Measurements from ENCODE around the gene PNCK.

The PNCK gene

GRCh38 chrX:153635788-153636668 is 37.6 kb downstream of the PNCK start:
- FAIRE-seq: no peak
- no peak for TF ChIP-seq POLR2A (IDR thresholded peaks at IDR 0.05; ENCODE audit: low read depth, low read length)
- no peak for TF ChIP-seq SPI1 (IDR thresholded peaks at IDR 0.05; ENCODE audit: low read depth, low read length)
- TF ChIP-seq PAX5 (IDR thresholded peaks at IDR 0.05; ENCODE audit: insufficient read depth, low read length, severe bottlenecking): no peak
- TF ChIP-seq POU2F2 (IDR thresholded peaks at IDR 0.05; ENCODE audit: low read depth, low read length): no peak
- TF ChIP-seq POLR2AphosphoS5 (IDR thresholded peaks at IDR 0.05; ENCODE audit: low read depth, low read length): no peak
- TF ChIP-seq TAF1 (IDR thresholded peaks at IDR 0.05; ENCODE audit: low read depth, low read length): no peak
- DNase-seq (ENCODE audit: insufficient read length, low spot score): no peak

DNA sequence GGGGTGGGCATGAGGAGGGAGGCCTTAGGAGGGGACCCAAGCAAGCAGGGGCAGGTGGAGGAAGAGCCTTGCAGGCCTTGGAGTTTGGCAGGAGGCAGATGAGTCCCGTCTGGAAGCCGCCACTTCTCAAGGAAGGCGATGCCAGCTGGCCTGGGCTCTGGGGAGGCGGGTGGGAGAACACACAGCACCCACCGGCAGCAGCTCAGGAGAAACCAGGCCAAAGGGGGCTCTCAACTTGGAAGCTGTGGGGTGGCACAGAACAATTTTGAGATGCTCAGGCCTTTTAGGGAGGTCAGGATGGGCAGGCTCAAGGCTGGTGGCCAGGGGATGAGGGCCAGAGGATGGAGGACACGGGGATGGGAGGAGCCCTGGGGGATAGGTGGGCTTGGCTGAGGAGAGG is 38.2 kb downstream of the PNCK start:
- TF ChIP-seq POLR2AphosphoS5 (IDR thresholded peaks at IDR 0.05; ENCODE audit: low read depth, low read length): no peak
- TF ChIP-seq SPI1 (IDR thresholded peaks at IDR 0.05; ENCODE audit: low read depth, low read length): no peak
- no peak for TF ChIP-seq TAF1 (IDR thresholded peaks at IDR 0.05; ENCODE audit: low read depth, low read length)
- no peak for TF ChIP-seq POU2F2 (IDR thresholded peaks at IDR 0.05; ENCODE audit: low read depth, low read length)
- no peak for TF ChIP-seq POLR2A (IDR thresholded peaks at IDR 0.05; ENCODE audit: low read depth, low read length)
- no peak for TF ChIP-seq PAX5 (IDR thresholded peaks at IDR 0.05; ENCODE audit: insufficient read depth, low read length, severe bottlenecking)
- FAIRE-seq: no peak
- no peak for DNase-seq (ENCODE audit: insufficient read length, low spot score)

DNA sequence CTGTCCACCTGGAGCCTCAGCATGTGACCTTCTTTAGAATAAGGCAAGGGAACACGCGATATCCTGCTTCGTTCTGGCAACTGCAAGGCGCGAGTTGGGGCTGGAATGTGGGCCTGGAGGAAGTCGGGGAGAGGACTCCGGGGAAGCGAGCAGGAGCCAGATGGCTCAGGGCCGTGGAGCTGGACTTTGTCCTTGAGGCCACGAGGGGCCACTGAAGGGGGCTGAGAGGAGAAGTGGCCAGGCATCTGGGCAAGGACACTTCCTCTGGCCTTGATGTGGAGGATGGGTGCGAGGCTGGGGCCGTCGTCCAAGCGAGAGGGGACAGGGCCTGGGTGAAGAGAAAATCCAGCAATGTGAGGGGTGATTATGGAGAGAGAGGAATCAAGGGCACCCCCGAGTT is 38.8 kb downstream of the PNCK start:
- FAIRE-seq: no peak
- no peak for DNase-seq (ENCODE audit: insufficient read length, low spot score)
- TF ChIP-seq POLR2A (IDR thresholded peaks at IDR 0.05; ENCODE audit: low read depth, low read length): no peak
- no peak for TF ChIP-seq POU2F2 (IDR thresholded peaks at IDR 0.05; ENCODE audit: low read depth, low read length)
- no peak for TF ChIP-seq TAF1 (IDR thresholded peaks at IDR 0.05; ENCODE audit: low read depth, low read length)
- no peak for TF ChIP-seq POLR2AphosphoS5 (IDR thresholded peaks at IDR 0.05; ENCODE audit: low read depth, low read length)

- DNase-seq (ENCODE audit: insufficient read length, low spot score) (no peak), FAIRE-seq (no peak)
- TF ChIP-seq POLR2A (IDR thresholded peaks at IDR 0.05; ENCODE audit: low read depth, low read length) (no peak), POLR2AphosphoS5 (IDR thresholded peaks at IDR 0.05; ENCODE audit: low read depth, low read length) (no peak), SPI1 (IDR thresholded peaks at IDR 0.05; ENCODE audit: low read depth, low read length) (no peak), TAF1 (IDR thresholded peaks at IDR 0.05; ENCODE audit: low read depth, low read length) (no peak), POU2F2 (IDR thresholded peaks at IDR 0.05; ENCODE audit: low read depth, low read length) (no peak), PAX5 (IDR thresholded peaks at IDR 0.05; ENCODE audit: insufficient read depth, low read length, severe bottlenecking) (no peak)
Observed at GRCh38 chrX:153634236-153634635, 39.4 kb downstream of the PNCK start.

DNA sequence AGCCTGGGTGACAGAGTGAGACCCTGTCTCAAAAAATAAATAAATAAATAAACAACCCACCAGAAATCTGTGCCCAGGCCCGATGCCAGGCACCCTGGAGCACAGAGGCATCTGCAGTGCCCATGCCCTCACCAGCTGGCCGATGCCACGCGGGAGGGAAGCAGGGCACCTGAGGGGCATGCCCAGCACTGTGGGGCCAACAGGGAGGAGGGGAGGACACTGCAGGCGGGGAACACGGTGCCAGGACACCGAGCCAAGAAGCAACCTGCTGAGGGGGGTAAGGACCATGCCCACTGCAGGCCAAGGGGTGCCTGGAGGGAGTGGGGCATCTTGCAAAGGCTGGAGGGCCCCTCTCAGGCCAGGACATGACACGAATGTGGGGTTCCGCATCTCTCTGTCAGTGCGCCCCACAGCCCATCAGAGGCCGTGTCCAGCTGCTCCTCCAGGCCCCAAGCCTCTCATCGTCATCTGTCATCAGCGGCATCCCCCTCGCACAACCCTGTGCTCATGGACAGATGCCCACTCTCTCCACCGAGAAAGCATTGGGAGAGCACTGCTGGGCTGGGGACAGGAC is 39.9 kb downstream of the PNCK start:
- FAIRE-seq (no peak), DNase-seq (ENCODE audit: insufficient read length, low spot score) (no peak)
- TF ChIP-seq SPI1 (IDR thresholded peaks at IDR 0.05; ENCODE audit: low read depth, low read length): no peak

DNA sequence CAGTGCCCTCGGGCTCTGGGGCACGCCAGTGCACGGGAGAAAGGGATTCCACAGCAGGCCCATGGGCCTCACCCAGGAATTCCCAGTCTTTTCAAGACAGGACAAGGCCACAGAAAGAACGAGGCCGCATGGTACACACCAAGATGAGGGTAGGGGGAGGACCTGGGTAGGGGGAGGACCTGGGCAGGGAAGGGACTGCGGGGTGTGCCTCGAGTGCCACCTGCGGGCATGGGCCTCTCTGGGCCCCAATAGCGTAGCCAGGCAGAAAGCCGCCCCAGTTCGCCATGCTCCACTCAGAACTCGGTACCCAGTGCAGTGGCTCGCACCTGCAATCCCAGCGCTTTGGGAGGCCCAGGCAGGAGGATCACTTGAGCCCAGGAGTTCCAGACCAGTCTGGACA is 40.6 kb downstream of the PNCK start:
- FAIRE-seq: no peak
- TF ChIP-seq POU2F2 (IDR thresholded peaks at IDR 0.05; ENCODE audit: low read depth, low read length) (no peak), SPI1 (IDR thresholded peaks at IDR 0.05; ENCODE audit: low read depth, low read length) (no peak), PAX5 (IDR thresholded peaks at IDR 0.05; ENCODE audit: insufficient read depth, low read length, severe bottlenecking) (no peak), TAF1 (IDR thresholded peaks at IDR 0.05; ENCODE audit: low read depth, low read length) (no peak), POLR2AphosphoS5 (IDR thresholded peaks at IDR 0.05; ENCODE audit: low read depth, low read length) (no peak), POLR2A (IDR thresholded peaks at IDR 0.05; ENCODE audit: low read depth, low read length) (no peak)
- DNase-seq (ENCODE audit: insufficient read length, low spot score): no peak

DNA sequence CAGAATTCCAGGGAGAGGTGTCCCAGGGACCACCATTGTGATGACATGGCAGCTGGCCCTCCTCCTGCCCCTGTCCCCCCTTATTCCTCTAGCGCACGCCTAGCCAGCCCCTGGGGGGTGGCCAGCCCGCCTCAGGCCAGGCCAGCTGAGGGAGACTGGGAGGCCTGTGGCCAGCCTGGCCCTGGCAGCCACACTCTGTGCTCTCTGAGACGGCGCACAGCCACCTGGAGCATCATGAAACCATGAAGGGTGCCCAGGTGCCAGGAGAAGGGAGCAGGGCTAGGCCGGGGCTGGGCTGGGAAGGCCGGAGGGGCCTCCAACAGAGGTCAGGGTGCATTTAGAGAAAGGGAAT is 41.0 kb downstream of the PNCK start:
- TF ChIP-seq POU2F2 (IDR thresholded peaks at IDR 0.05; ENCODE audit: low read depth, low read length): no peak
- TF ChIP-seq POLR2A (IDR thresholded peaks at IDR 0.05; ENCODE audit: low read depth, low read length): no peak
- TF ChIP-seq PAX5 (IDR thresholded peaks at IDR 0.05; ENCODE audit: insufficient read depth, low read length, severe bottlenecking): no peak
- no peak for TF ChIP-seq SPI1 (IDR thresholded peaks at IDR 0.05; ENCODE audit: low read depth, low read length)
- no peak for TF ChIP-seq TAF1 (IDR thresholded peaks at IDR 0.05; ENCODE audit: low read depth, low read length)
- no peak for TF ChIP-seq POLR2AphosphoS5 (IDR thresholded peaks at IDR 0.05; ENCODE audit: low read depth, low read length)
- no peak for FAIRE-seq
- DNase-seq (ENCODE audit: insufficient read length, low spot score): no peak

GRCh38 chrX:153631907-153632594 is 41.6 kb downstream of the PNCK start:
- TF ChIP-seq POLR2A (IDR thresholded peaks at IDR 0.05; ENCODE audit: low read depth, low read length) (no peak), POLR2AphosphoS5 (IDR thresholded peaks at IDR 0.05; ENCODE audit: low read depth, low read length) (no peak), TAF1 (IDR thresholded peaks at IDR 0.05; ENCODE audit: low read depth, low read length) (no peak), POU2F2 (IDR thresholded peaks at IDR 0.05; ENCODE audit: low read depth, low read length) (no peak), SPI1 (IDR thresholded peaks at IDR 0.05; ENCODE audit: low read depth, low read length) (no peak), PAX5 (IDR thresholded peaks at IDR 0.05; ENCODE audit: insufficient read depth, low read length, severe bottlenecking) (no peak)
- DNase-seq (ENCODE audit: insufficient read length, low spot score): no peak
- FAIRE-seq: no peak

DNA sequence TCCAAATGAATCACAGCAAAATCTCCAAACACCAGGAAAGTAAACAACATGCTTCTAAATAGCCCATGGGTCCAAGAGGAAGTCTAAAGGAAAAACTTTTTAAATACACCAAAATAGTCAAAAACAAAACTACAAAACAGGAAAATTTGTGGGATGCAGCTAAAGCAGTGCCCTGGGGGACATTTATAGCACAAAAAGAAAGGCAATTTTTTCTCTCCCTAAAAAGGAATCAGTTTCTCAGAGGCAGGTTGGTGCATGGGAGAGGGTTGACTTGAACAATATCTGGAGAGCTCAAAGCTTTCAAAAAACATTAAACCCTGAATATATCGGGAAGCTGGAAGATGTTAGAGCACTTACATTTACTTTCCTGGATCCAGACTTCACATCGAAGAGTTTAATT is 42.3 kb downstream of the PNCK start:
- DNase-seq (ENCODE audit: insufficient read length, low spot score): no peak
- TF ChIP-seq SPI1 (IDR thresholded peaks at IDR 0.05; ENCODE audit: low read depth, low read length) (no peak), PAX5 (IDR thresholded peaks at IDR 0.05; ENCODE audit: insufficient read depth, low read length, severe bottlenecking) (no peak), TAF1 (IDR thresholded peaks at IDR 0.05; ENCODE audit: low read depth, low read length) (no peak), POLR2A (IDR thresholded peaks at IDR 0.05; ENCODE audit: low read depth, low read length) (no peak)
- FAIRE-seq: no peak
